A549 (cell line): ENCODE data around the gene ZNF628. TPM values are rescaled to one million over a fixed set of nuclear protein-coding genes. Genes with fewer than 3 reads are reported as not detected.

Source experiments
- ATAC-seq, 2 experiments: fragments of 200-7000 bp in 1 of 2; fragments of >200 bp in 1 of 2; cut with Nextera tagmentation in 1 of 2; cut with Tn5 transposase in 1 of 2; 3 replicates each; pipeline versions ENCODE4 v1.8.0 to v1.9.1; 2018 to 2020; ENCODE audit warnings: mild to moderate bottlenecking in 1 of 2, moderate library complexity in 1 of 2
- CTCF ChIA-PET: fragments of 300-600 bp; sonication (Branson Sonifier 250); formaldehyde crosslinking; extraction: SDS; loops from one replicate; lab custom pipeline; 2021; ENCODE audit warnings: antibody characterized with exemption, inconsistent platforms; lab: Yijun Ruan, JAX
- POLR2A ChIA-PET: fragments of 350-600 bp; formaldehyde crosslinking; extraction: SDS; loops from one replicate; lab custom pipeline; 2021; ENCODE audit warnings: antibody characterized with exemption, inconsistent platforms; lab: Yijun Ruan, JAX
- DNase-seq, 2 experiments: peaks; one replicate each; pipeline versions ENCODE4 v3.0.0 to v3.0.0-alpha.2; 2011 to 2016; ENCODE audit warnings: low read depth in 1 of 2, low spot score in 1 of 2
- FAIRE-seq: peaks from 2 replicates; lab custom pipeline; 2011; peaks lifted over from hg19 to GRCh38; lab: Jason Lieb, UNC
- H3K27ac ChIP-seq, 2 experiments: fragments of >200 bp; sonication (Bioruptor Twin); formaldehyde crosslinking; 3 replicates each; pipeline ENCODE4 v1.5.1; 2016 to 2017
- H3K4me1 ChIP-seq: fragments of >200 bp; sonication (Bioruptor Twin); formaldehyde crosslinking; 3 replicates; pipeline ENCODE4 v1.6.1; 2016
- H3K4me2 ChIP-seq: fragments of >200 bp; sonication (Bioruptor Twin); formaldehyde crosslinking; 3 replicates; pipeline ENCODE4 v1.6.1; 2016
- H3K4me3 ChIP-seq: fragments of >200 bp; sonication (Bioruptor Twin); formaldehyde crosslinking; 3 replicates; pipeline ENCODE4 v1.5.1; 2016
- H3K9me3 ChIP-seq: fragments of >200 bp; sonication (Bioruptor Twin); formaldehyde crosslinking; 3 replicates; pipeline ENCODE4 v1.6.1; 2016
- HEYL ChIP-seq: fragments of 250-450 bp; sonication (Bioruptor Pico); IDR thresholded peaks from 2 replicates; pipeline ENCODE4 v1.8.0; 2021; ENCODE audit warnings: mild to moderate bottlenecking, moderate library complexity
- HOXB13 ChIP-seq: fragments of 250-450 bp; sonication (Bioruptor Pico); IDR thresholded peaks from 2 replicates; pipeline ENCODE4 v1.5.0; 2020; ENCODE audit warnings: low read depth, mild to moderate bottlenecking, moderate library complexity
- HOXB5 ChIP-seq: fragments of 250-450 bp; sonication (Bioruptor Pico); IDR thresholded peaks from 2 replicates; pipeline ENCODE4 v1.5.0; 2020; ENCODE audit warnings: mild to moderate bottlenecking, moderate library complexity
- JUNB ChIP-seq: fragments of >200 bp; sonication (Bioruptor Twin); formaldehyde crosslinking; IDR thresholded peaks from 2 replicates; pipeline ENCODE4 v1.6.1; 2016
- MAFK ChIP-seq: fragments of 450-650 bp; IDR thresholded peaks from 2 replicates; pipeline ENCODE4 v1.6.1; 2014; ENCODE audit not compliant: partially characterized antibody
- MYC ChIP-seq: IDR thresholded peaks from 2 replicates; pipeline ENCODE4 v1.6.1; 2012; ENCODE audit warnings: mild to moderate bottlenecking, inconsistent platforms, low read length, improper control_type of control experiment, borderline replicate concordance
- NFE2L2 ChIP-seq: fragments of 150-350 bp; conservative IDR thresholded peaks from 2 replicates; pipeline ENCODE4 v1.6.1; 2014; ENCODE audit warnings: low read length
- NPAS2 ChIP-seq: fragments of 250-450 bp; sonication (Bioruptor Pico); IDR thresholded peaks from 2 replicates; pipeline ENCODE4 v1.8.0; 2022; ENCODE audit warnings: mild to moderate bottlenecking, moderate library complexity, borderline replicate concordance
- NR3C1 ChIP-seq: fragments of >200 bp; sonication (Bioruptor Twin); formaldehyde crosslinking; IDR thresholded peaks from 3 replicates; pipeline ENCODE4 v1.6.1; 2017
- RCOR1 ChIP-seq: fragments of 150-350 bp; IDR thresholded peaks from 2 replicates; pipeline ENCODE4 v1.6.1; 2014; ENCODE audit warnings: antibody characterized with exemption, low read length, low read depth
- SREBF2 ChIP-seq: fragments of 450-650 bp; IDR thresholded peaks from 2 replicates; pipeline ENCODE4 v1.6.1; 2014; ENCODE audit warnings: mild to moderate bottlenecking, moderate library complexity
- TFCP2L1 ChIP-seq: fragments of 250-450 bp; sonication (Bioruptor Pico); IDR thresholded peaks from 2 replicates; pipeline ENCODE4 v1.5.0; 2021; ENCODE audit warnings: mild to moderate bottlenecking
- USF2 ChIP-seq: fragments of 450-650 bp; IDR thresholded peaks from 2 replicates; pipeline ENCODE4 v1.6.1; 2014; ENCODE audit warnings: antibody characterized with exemption
- ZNF302 ChIP-seq: fragments of 250-450 bp; sonication (Bioruptor Pico); IDR thresholded peaks from 2 replicates; pipeline ENCODE4 v1.9.0; 2021; ENCODE audit warnings: inconsistent platforms, mild to moderate bottlenecking, moderate library complexity
- WGBS: methylation state at CpG from one replicate; pipeline ENCODE4 v1.1.6; 2017; ENCODE audit errors: missing lambda C conversion rate; 5-methylcytosine and 5-hydroxymethylcytosine counted together
- polyA plus RNA-seq, 4 experiments: library from polyadenylated mRNA; depleted of rRNA in 3 of 4; stranded (reverse); fragments of >200 nt; fragmentation: RNase III in 1 of 4; extraction: RNeasy Plus Mini Kit Qiagen cat#74134 plus additional on column Dnase treatment in 1 of 4; gene quantifications; 2 replicates in 3 of 4; 3 replicates in 1 of 4; pipeline ENCODE4 v1.2.3, GENCODE V29; 2011 to 2017
- TF ChIP-seq, protein P1 (sequence below): fragments of >200 bp; sonication (Bioruptor Twin); formaldehyde crosslinking; IDR thresholded peaks from 3 replicates; pipeline ENCODE4 v1.6.1; 2016
- TF ChIP-seq, protein P2 (sequence below): fragments of >200 bp; sonication (Bioruptor Twin); formaldehyde crosslinking; IDR thresholded peaks from 3 replicates; pipeline ENCODE4 v1.5.1; 2016
- TF ChIP-seq, protein P3 (sequence below): fragments of 250-450 bp; sonication (Bioruptor Pico); IDR thresholded peaks from 2 replicates; pipeline ENCODE4 v1.5.0; 2021; ENCODE audit warnings: mild to moderate bottlenecking, moderate library complexity, borderline replicate concordance
- TF ChIP-seq, protein P4 (sequence below): fragments of 150-350 bp; IDR thresholded peaks from 2 replicates; pipeline ENCODE4 v1.6.1; 2014; ENCODE audit warnings: low read depth, mild to moderate bottlenecking, low read length
- TF ChIP-seq, protein P5 (sequence below): IDR thresholded peaks from 2 replicates; pipeline ENCODE4 v1.6.1; 2012; ENCODE audit warnings: low read depth, borderline replicate concordance

ZNF628 gene
- polyA plus RNA-seq, 2 of the 4 experiments (the other 2 are of a cell fraction) = 0.32 to 5.7 TPM

GRCh38 chr19:55527197-55528029 lies 51.0 kb downstream of the ZNF628 start:
- TF ChIP-seq NR3C1 (no peak), MYC (no peak), NFE2L2 (no peak), HOXB5 (no peak), JUNB (no peak), NPAS2 (no peak), USF2 (no peak), TFCP2L1 (CRISPR knock-in tag) (no peak), HEYL (CRISPR knock-in tag) (no peak), ZNF302 (CRISPR knock-in tag) (no peak), MAFK (no peak), HOXB13 (CRISPR knock-in tag) (no peak), SREBF2 (no peak), RCOR1 (no peak)
- TF ChIP-seq, protein P1, sequence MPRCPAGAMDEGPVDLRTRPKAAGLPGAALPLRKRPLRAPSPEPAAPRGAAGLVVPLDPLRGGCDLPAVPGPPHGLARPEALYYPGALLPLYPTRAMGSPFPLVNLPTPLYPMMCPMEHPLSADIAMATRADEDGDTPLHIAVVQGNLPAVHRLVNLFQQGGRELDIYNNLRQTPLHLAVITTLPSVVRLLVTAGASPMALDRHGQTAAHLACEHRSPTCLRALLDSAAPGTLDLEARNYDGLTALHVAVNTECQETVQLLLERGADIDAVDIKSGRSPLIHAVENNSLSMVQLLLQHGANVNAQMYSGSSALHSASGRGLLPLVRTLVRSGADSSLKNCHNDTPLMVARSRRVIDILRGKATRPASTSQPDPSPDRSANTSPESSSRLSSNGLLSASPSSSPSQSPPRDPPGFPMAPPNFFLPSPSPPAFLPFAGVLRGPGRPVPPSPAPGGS = no peak
- TF ChIP-seq, protein P2, sequence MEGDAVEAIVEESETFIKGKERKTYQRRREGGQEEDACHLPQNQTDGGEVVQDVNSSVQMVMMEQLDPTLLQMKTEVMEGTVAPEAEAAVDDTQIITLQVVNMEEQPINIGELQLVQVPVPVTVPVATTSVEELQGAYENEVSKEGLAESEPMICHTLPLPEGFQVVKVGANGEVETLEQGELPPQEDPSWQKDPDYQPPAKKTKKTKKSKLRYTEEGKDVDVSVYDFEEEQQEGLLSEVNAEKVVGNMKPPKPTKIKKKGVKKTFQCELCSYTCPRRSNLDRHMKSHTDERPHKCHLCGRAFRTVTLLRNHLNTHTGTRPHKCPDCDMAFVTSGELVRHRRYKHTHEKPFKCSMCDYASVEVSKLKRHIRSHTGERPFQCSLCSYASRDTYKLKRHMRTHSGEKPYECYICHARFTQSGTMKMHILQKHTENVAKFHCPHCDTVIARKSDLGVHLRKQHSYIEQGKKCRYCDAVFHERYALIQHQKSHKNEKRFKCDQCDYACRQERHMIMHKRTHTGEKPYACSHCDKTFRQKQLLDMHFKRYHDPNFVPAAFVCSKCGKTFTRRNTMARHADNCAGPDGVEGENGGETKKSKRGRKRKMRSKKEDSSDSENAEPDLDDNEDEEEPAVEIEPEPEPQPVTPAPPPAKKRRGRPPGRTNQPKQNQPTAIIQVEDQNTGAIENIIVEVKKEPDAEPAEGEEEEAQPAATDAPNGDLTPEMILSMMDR = no peak
- TF ChIP-seq, protein P3, sequence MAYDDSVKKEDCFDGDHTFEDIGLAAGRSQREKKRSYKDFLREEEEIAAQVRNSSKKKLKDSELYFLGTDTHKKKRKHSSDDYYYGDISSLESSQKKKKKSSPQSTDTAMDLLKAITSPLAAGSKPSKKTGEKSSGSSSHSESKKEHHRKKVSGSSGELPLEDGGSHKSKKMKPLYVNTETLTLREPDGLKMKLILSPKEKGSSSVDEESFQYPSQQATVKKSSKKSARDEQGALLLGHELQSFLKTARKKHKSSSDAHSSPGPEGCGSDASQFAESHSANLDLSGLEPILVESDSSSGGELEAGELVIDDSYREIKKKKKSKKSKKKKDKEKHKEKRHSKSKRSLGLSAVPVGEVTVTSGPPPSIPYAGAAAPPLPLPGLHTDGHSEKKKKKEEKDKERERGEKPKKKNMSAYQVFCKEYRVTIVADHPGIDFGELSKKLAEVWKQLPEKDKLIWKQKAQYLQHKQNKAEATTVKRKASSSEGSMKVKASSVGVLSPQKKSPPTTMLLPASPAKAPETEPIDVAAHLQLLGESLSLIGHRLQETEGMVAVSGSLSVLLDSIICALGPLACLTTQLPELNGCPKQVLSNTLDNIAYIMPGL (CRISPR knock-in tag) = no peak
- TF ChIP-seq, protein P4, sequence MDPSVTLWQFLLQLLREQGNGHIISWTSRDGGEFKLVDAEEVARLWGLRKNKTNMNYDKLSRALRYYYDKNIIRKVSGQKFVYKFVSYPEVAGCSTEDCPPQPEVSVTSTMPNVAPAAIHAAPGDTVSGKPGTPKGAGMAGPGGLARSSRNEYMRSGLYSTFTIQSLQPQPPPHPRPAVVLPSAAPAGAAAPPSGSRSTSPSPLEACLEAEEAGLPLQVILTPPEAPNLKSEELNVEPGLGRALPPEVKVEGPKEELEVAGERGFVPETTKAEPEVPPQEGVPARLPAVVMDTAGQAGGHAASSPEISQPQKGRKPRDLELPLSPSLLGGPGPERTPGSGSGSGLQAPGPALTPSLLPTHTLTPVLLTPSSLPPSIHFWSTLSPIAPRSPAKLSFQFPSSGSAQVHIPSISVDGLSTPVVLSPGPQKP = no peak
- TF ChIP-seq, protein P5, sequence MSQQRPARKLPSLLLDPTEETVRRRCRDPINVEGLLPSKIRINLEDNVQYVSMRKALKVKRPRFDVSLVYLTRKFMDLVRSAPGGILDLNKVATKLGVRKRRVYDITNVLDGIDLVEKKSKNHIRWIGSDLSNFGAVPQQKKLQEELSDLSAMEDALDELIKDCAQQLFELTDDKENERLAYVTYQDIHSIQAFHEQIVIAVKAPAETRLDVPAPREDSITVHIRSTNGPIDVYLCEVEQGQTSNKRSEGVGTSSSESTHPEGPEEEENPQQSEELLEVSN = no peak
- no peak for ATAC-seq
- CTCF ChIA-PET = interaction anchor here (0.6 to 2.9 kb wide), 10 partner anchors 8 to 96 kb away, joined by 3 to 13 read pairs (median 6); partner anchors contain the start of gene ZNF865
- Histone ChIP-seq H3K4me3 (no peak overlapping the region), H3K4me2 (peak overlapping the region; percentile 67), H3K27ac (peak overlapping the region in 1 of 2 experiments; percentile 70; a peak in 3 of 6 replicates), H3K4me1 (peaks cover 48% of the 10 kb centered on the region), H3K9me3 (no peaks in the 10 kb centered on the region)
- FAIRE-seq = peak; percentile 7
- POLR2A ChIA-PET = interaction anchor here (1.6 to 1.7 kb wide), 3 partner anchors 23 to 72 kb away, joined by 5 to 13 read pairs (median 8); partner anchors contain the start of gene FIZ1
- 75% methylated on average over 22 of the region's 22 CpGs for WGBS
- no peak for DNase-seq
